Mammary epithelial cell (primary cell): ENCODE measurements around the gene BCL3.

ENCODE experiments used
- CTCF ChIP-seq, 2 donors: IDR thresholded peaks in 1 of 2; conservative IDR thresholded peaks in 1 of 2; 2 replicates each; pipeline ENCODE4 v1.5.1; 2011 to 2012; ENCODE audit warnings: inconsistent platforms in 2 of 2, low read length in 2 of 2, mild to moderate bottlenecking in 2 of 2, control low read depth in 1 of 2, low read depth in 1 of 2; ENCODE audit not compliant: insufficient read depth in 1 of 2; ENCODE audit errors: extremely low read depth in 1 of 2
- EZH2 ChIP-seq: IDR thresholded peaks from 2 replicates; pipeline ENCODE4 v1.6.1; 2012; ENCODE audit warnings: low read length, inconsistent platforms, borderline replicate concordance

- TF ChIP-seq EZH2 (no peak), CTCF (conservative IDR thresholded peaks at IDR 0.05 in 1 of 2, IDR thresholded peaks at IDR 0.05 in 1 of 2; ENCODE audit: extremely low read depth in 1 of 2, insufficient read depth in 1 of 2, low read depth in 1 of 2, low read length in 2 of 2) (no peak)
Observed at GRCh38 chr19:44732235-44733014, 16.1 kb upstream of the BCL3 start.
